ENCODE measurements around the gene ZNF547. TPM values are rescaled to one million over a fixed set of nuclear protein-coding genes. Genes with fewer than 3 reads are reported as not detected.
"Not testable (repeated sequence)": the region's sequence is repeated elsewhere in the genome, so short reads cannot be mapped to it uniquely, and the experiment has no call there.

ZNF547 gene
- total RNA-seq, 5 donors from 2014 or later (not counting 1 experiment from before 2014, with no cell fraction given): 0.77 to 4.8 (median 3.5) TPM

DNA sequence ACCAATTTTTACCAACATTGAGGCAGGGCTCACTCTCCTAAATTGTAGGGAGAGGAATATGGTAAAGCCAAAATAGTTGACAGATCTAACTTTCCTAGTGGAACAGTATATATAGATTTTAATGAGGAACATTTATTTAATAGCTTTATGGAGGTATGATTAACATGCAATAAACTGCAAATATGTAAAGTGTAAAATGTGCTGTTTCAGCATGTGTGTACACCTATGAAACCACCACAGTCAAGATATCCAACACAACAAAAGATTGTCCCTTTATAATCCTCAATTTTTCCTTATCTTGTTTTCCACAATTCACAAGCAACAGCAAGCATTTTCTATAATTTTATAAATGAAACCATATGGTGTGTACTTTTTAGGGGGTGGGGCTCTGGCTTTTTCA, 4.1 kb upstream of the ZNF547 start:
- Mint-ChIP-seq H3K36me3 (peaks cover 70% of the 10 kb centered on the region), H3K27me3 (peaks cover 0 to 4% of the 10 kb centered on the region in 2 donors), H3K27ac (no peak overlapping the region), H3K4me1 (peaks cover 15 to 19% (median 15%) of the 10 kb centered on the region in 3 donors), H3K4me3 (no peak overlapping the region), H3K9me3 (peaks cover 13 to 65% (median 56%) of the 10 kb centered on the region in 3 donors)
- Histone ChIP-seq H3K4me1 (ENCODE audit: control insufficient read depth in 1 of 2, extremely low read depth in 1 of 2, insufficient read depth in 2 of 2, low read length in 2 of 2) (peaks cover 0 to 14% of the 10 kb centered on the region in 2 experiments), H3K27me3 (replicated peaks in 1 of 2; ENCODE audit: control insufficient read depth in 2 of 2, extremely low read depth in 1 of 2, insufficient read depth in 2 of 2, low read length in 1 of 2) (no peaks in the 10 kb centered on the region), H3K27ac (ENCODE audit: low read length) (no peak overlapping the region), H3K9me3 (peaks cover 7% of the 10 kb centered on the region), H3K36me3 (ENCODE audit: control insufficient read depth in 2 of 2, extremely low read depth in 1 of 2, insufficient read depth in 1 of 2, low read length in 1 of 2) (peaks cover 31 to 33% of the 10 kb centered on the region in 2 donors), H3K4me3 (ENCODE audit: control insufficient read depth in 1 of 2, extremely low read depth in 1 of 2, low read length in 1 of 2) (no peak overlapping the region)
- no peak for DNase-seq
- no peak for ATAC-seq (replicated peaks in 1 of 4)
- CTCF ChIA-PET: no interaction called here
- POLR2A ChIA-PET: no interaction called here

GRCh38 chr19:57362419-57362818, 932 bp upstream of the ZNF547 start:
- no peaks in the 10 kb centered on the region for H3K27me3 ChIP-seq (replicated peaks in 1 of 2; ENCODE audit: control insufficient read depth in 2 of 2, extremely low read depth in 1 of 2, insufficient read depth in 2 of 2, low read length in 1 of 2)
- Mint-ChIP-seq H3K4me3 (peak overlapping the region; percentile 87 to 94 (median 93)), H3K36me3 (peaks cover 49% of the 10 kb centered on the region), H3K27me3 (peaks cover 0 to 4% of the 10 kb centered on the region in 2 donors), H3K9me3 (peaks cover 7 to 37% (median 34%) of the 10 kb centered on the region in 3 donors), H3K4me1 (peaks cover 15 to 20% (median 15%) of the 10 kb centered on the region in 3 donors), H3K27ac (peak overlapping the region; percentile 94 to 97)
- peak overlapping the region; percentile 91 for H3K27ac ChIP-seq (ENCODE audit: low read length)
- no peak for ATAC-seq (replicated peaks in 1 of 4)
- peaks cover 0 to 3% of the 10 kb centered on the region in 2 donors for H3K36me3 ChIP-seq (ENCODE audit: control insufficient read depth in 2 of 2, extremely low read depth in 1 of 2, insufficient read depth in 1 of 2, low read length in 1 of 2)
- no peak overlapping the region for H3K4me3 ChIP-seq (ENCODE audit: control insufficient read depth in 1 of 2, extremely low read depth in 1 of 2, low read length in 1 of 2)
- no CpG with 5 or more reads among the region's 2 CpGs for WGBS (ENCODE audit: insufficient coverage)
- ChIA-PET POLR2A (interaction anchor here in 1 of 2 donors (1.2 kb wide), 1 partner anchor 27 kb away, joined by 4 read pairs; no protein-coding TSS in a partner anchor), CTCF (no interaction called here)
- H3K4me1 ChIP-seq (ENCODE audit: control insufficient read depth in 1 of 2, extremely low read depth in 1 of 2, insufficient read depth in 2 of 2, low read length in 2 of 2): peaks cover 0 to 14% of the 10 kb centered on the region in 2 experiments
- peaks cover 2% of the 10 kb centered on the region for H3K9me3 ChIP-seq
- DNase-seq: no peak

DNA sequence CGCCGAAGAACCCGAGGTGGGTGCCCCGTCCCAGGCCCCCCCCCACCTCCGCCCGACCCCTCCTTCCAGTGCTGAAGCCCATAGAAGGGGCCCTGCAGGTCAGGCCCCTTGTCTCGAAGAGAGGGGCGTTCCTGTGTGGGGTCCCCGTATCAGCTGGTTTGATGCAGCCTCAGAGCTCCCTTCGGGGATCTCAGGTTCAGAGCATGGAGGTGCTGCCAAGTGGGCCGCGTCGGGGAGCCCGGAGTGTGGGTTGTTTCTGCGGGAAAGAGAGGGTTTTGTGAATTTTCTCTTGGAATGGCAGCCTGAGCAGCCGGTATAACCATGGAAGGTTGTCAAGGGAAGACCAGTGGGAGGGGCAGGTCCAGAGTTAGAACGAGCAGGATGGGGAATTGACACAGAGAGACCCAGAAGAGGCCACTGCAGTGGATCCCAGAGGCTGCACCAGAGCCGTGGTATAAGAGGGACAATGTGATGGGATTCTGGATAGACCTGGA, 384 bp downstream of the ZNF547 start:
- Histone ChIP-seq H3K9me3 (peaks cover 2% of the 10 kb centered on the region), H3K4me3 (ENCODE audit: control insufficient read depth in 1 of 2, extremely low read depth in 1 of 2, low read length in 1 of 2) (peak overlapping the region; percentile 63 to 71), H3K27ac (ENCODE audit: low read length) (peak overlapping the region; percentile 91), H3K36me3 (ENCODE audit: control insufficient read depth in 2 of 2, extremely low read depth in 1 of 2, insufficient read depth in 1 of 2, low read length in 1 of 2) (peaks cover 0 to 5% of the 10 kb centered on the region in 2 donors), H3K4me1 (ENCODE audit: control insufficient read depth in 1 of 2, extremely low read depth in 1 of 2, insufficient read depth in 2 of 2, low read length in 2 of 2) (peaks cover 0 to 14% of the 10 kb centered on the region in 2 experiments), H3K27me3 (replicated peaks in 1 of 2; ENCODE audit: control insufficient read depth in 2 of 2, extremely low read depth in 1 of 2, insufficient read depth in 2 of 2, low read length in 1 of 2) (no peaks in the 10 kb centered on the region)
- peaks cover 15 to 23% (median 15%) of the 10 kb centered on the region in 3 donors for H3K4me1 Mint-ChIP-seq
- ATAC-seq (replicated peaks in 1 of 4) (peak in 1 of 4 experiments; percentile 10), DNase-seq (no peak)
- POLR2A ChIA-PET: interaction anchor here in 1 of 2 donors (1.2 kb wide), 1 partner anchor 25 kb away, joined by 4 read pairs; no protein-coding TSS in a partner anchor
- peaks cover 0 to 4% of the 10 kb centered on the region in 2 donors for H3K27me3 Mint-ChIP-seq
- CTCF ChIA-PET: no interaction called here
- peaks cover 51% of the 10 kb centered on the region for H3K36me3 Mint-ChIP-seq
- peak overlapping the region; percentile 74 to 97 for H3K27ac Mint-ChIP-seq
- peaks cover 14 to 36% (median 33%) of the 10 kb centered on the region in 3 donors for H3K9me3 Mint-ChIP-seq
- peak overlapping the region; percentile 87 to 94 (median 93) for H3K4me3 Mint-ChIP-seq
- WGBS (ENCODE audit: insufficient coverage): 3% methylated on average over 12 of the region's 18 CpGs

DNA sequence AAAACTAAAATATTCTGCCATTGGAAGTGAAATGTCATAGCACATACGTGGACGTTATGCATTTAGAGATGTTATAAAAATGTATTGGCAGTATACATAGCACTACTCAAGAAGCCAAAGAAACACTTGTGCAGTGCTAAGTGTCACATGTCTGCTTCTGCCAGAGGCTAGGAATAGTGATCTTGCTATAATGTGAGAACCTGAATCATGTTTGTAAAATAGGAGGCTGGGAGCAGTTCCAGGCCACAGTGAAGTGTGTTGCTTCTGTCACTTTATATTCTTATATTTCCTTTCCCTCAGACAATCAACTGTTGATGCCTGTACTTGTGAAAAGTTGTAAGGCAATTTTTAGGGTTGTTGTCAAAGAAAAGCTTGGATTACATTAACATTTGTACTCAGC, 3.4 kb downstream of the ZNF547 start:
- peaks cover 65% of the 10 kb centered on the region for H3K36me3 Mint-ChIP-seq
- peak overlapping the region in 1 of 3 donors; percentile 33 for H3K4me3 Mint-ChIP-seq
- CTCF ChIA-PET: no interaction called here

DNA sequence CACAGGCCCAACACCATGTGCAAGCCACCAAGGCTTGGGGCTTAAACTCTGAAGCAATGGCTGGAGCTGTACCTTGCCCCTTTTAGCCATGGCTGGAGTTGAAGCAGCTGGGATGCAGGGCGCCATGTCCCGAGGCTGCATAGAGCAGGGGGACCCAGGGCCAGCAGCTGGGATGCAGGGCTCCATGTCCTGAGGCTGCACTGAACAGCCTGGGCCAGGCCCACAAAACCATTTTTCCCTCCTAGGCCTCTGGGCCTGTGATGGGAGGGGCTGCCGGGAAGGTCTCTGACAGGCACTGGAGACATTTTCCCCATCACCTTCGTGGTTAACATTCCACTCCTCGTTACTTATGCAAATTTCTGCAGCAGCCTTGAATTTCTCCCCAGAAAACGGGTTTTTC, 10.8 kb downstream of the ZNF547 start:
- Histone ChIP-seq H3K27me3 (replicated peaks in 1 of 2; ENCODE audit: control insufficient read depth in 2 of 2, extremely low read depth in 1 of 2, insufficient read depth in 2 of 2, low read length in 1 of 2) (no peaks in the 10 kb centered on the region), H3K4me3 (ENCODE audit: control insufficient read depth in 1 of 2, extremely low read depth in 1 of 2, low read length in 1 of 2) (no peak overlapping the region), H3K27ac (ENCODE audit: low read length) (no peak overlapping the region), H3K4me1 (ENCODE audit: control insufficient read depth in 1 of 2, extremely low read depth in 1 of 2, insufficient read depth in 2 of 2, low read length in 2 of 2) (no peaks in the 10 kb centered on the region), H3K9me3 (peaks cover 14% of the 10 kb centered on the region), H3K36me3 (ENCODE audit: control insufficient read depth in 2 of 2, extremely low read depth in 1 of 2, insufficient read depth in 1 of 2, low read length in 1 of 2) (peaks cover 10 to 26% of the 10 kb centered on the region in 2 donors)
- WGBS (ENCODE audit: insufficient coverage): 85% methylated on average over 5 of the region's 6 CpGs
- POLR2A ChIA-PET: interaction anchor here in 1 of 2 donors (0.6 kb wide), 1 partner anchor 262 kb away, joined by 3 read pairs; no protein-coding TSS in a partner anchor
- Mint-ChIP-seq H3K4me1 (peaks cover 0 to 8% (median 0%) of the 10 kb centered on the region in 3 donors), H3K27me3 (no peaks in the 10 kb centered on the region), H3K9me3 (peaks cover 29 to 51% (median 49%) of the 10 kb centered on the region in 3 donors), H3K36me3 (peaks cover 84% of the 10 kb centered on the region), H3K27ac (no peak overlapping the region), H3K4me3 (no peak overlapping the region)
- DNase-seq: no peak
- no peak for ATAC-seq (replicated peaks in 1 of 4)
- CTCF ChIA-PET: no interaction called here

More for the DNA sequence above, 3.4 kb downstream of the ZNF547 start:
- POLR2A ChIA-PET: no interaction called here
- H3K36me3 ChIP-seq (ENCODE audit: control insufficient read depth in 2 of 2, extremely low read depth in 1 of 2, insufficient read depth in 1 of 2, low read length in 1 of 2): peaks cover 5 to 6% of the 10 kb centered on the region in 2 donors
- no peaks in the 10 kb centered on the region for H3K27me3 ChIP-seq (replicated peaks in 1 of 2; ENCODE audit: control insufficient read depth in 2 of 2, extremely low read depth in 1 of 2, insufficient read depth in 2 of 2, low read length in 1 of 2)
- H3K27ac Mint-ChIP-seq: no peak overlapping the region
- no CpG with 5 or more reads among the region's 2 CpGs for WGBS (ENCODE audit: insufficient coverage)
- no peak overlapping the region for H3K27ac ChIP-seq (ENCODE audit: low read length)
- no peak overlapping the region for H3K4me3 ChIP-seq (ENCODE audit: control insufficient read depth in 1 of 2, extremely low read depth in 1 of 2, low read length in 1 of 2)
- peaks cover 28 to 35% (median 30%) of the 10 kb centered on the region in 3 donors for H3K9me3 Mint-ChIP-seq
- no peaks in the 10 kb centered on the region for H3K9me3 ChIP-seq
- peaks cover 15 to 35% (median 15%) of the 10 kb centered on the region in 3 donors for H3K4me1 Mint-ChIP-seq
- H3K4me1 ChIP-seq (ENCODE audit: control insufficient read depth in 1 of 2, extremely low read depth in 1 of 2, insufficient read depth in 2 of 2, low read length in 2 of 2): peaks cover 0 to 14% of the 10 kb centered on the region in 2 experiments
- DNase-seq: no peak
- ATAC-seq (replicated peaks in 1 of 4): no peak
- H3K27me3 Mint-ChIP-seq: peaks cover 0 to 4% of the 10 kb centered on the region in 2 donors

- peaks cover 10 to 26% of the 10 kb centered on the region in 2 donors for H3K36me3 ChIP-seq (ENCODE audit: control insufficient read depth in 2 of 2, extremely low read depth in 1 of 2, insufficient read depth in 1 of 2, low read length in 1 of 2)
- H3K36me3 Mint-ChIP-seq: peaks cover 86% of the 10 kb centered on the region
- H3K4me3 Mint-ChIP-seq; H3K27me3 Mint-ChIP-seq; H3K4me1 ChIP-seq (ENCODE audit: control insufficient read depth in 1 of 2, extremely low read depth in 1 of 2, insufficient read depth in 2 of 2, low read length in 2 of 2); H3K27ac Mint-ChIP-seq; CTCF ChIA-PET; H3K27me3 ChIP-seq (replicated peaks in 1 of 2; ENCODE audit: control insufficient read depth in 2 of 2, extremely low read depth in 1 of 2, insufficient read depth in 2 of 2, low read length in 1 of 2); POLR2A ChIA-PET; DNase-seq; H3K27ac ChIP-seq (ENCODE audit: low read length); H3K4me3 ChIP-seq (ENCODE audit: control insufficient read depth in 1 of 2, extremely low read depth in 1 of 2, low read length in 1 of 2); H3K4me1 Mint-ChIP-seq; ATAC-seq (replicated peaks in 1 of 4): not testable (repeated sequence)
- peaks cover 30 to 56% (median 51%) of the 10 kb centered on the region in 3 donors for H3K9me3 Mint-ChIP-seq
- WGBS (ENCODE audit: insufficient coverage): 100% methylated on average over 1 of the region's 2 CpGs
- H3K9me3 ChIP-seq: peaks cover 14% of the 10 kb centered on the region
Measured at GRCh38 chr19:57374647-57375046, 11.3 kb downstream of the ZNF547 start.
